Stimulated activated CD4-positive, alpha-beta T cell treated with anti-CD3 and anti-CD28 coated beads, Interleukin-15, amount 100 ng/mL, for 48 hours (primary cell): Measurements from ENCODE around the gene PNMA1.

Source experiments
- DNase-seq, 2 donors: peaks; one replicate each; pipeline ENCODE4 v3.0.0-alpha.2; 2020; ENCODE audit warnings: low read depth in 2 of 2

PNMA1 gene

GRCh38 chr14:73750531-73750901, 36.3 kb upstream of the PNMA1 start:
- DNase-seq: no peak

DNA sequence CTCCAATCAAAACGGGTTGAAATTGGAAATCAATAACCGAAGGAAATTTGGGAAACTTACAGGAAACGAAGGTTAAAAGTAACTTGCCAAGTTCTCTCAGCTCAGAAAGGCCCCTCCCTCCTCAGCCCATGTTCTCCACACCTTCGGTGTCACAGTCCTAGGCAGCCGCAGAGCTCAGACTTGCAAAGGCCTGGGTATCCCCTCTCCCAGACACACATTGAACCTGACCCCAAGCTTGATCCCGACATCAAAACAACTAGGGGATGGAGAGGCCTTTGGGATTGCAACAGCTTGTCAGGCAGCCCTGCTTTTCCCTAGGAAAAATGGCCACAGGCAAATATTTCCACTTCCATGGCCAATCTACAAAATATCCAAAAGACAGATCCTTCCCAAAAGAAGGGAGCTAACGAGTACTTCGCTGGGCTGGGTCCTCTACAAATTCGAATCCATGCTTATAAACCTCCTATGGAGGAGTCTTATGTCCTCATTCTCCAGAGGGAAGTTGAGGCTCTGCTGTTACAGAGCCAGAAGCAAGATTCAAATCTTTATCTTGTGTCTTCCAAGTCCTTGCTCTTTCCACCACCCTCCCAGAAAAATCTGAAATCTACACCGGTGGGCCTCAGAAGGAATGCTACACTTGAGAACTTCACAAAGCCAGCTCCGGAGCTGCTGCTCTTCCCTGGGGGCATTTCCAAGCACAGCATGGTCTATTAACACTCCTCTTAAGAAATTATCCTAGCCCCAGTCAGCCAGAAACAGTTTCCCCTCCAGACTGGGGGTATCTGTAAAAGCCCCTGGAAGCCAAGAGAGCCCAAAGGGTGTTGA, 35.7 kb upstream of the PNMA1 start:
- DNase-seq: no peak

- DNase-seq: no peak
Measured at GRCh38 chr14:73748858-73749357, 34.7 kb upstream of the PNMA1 start.

DNA sequence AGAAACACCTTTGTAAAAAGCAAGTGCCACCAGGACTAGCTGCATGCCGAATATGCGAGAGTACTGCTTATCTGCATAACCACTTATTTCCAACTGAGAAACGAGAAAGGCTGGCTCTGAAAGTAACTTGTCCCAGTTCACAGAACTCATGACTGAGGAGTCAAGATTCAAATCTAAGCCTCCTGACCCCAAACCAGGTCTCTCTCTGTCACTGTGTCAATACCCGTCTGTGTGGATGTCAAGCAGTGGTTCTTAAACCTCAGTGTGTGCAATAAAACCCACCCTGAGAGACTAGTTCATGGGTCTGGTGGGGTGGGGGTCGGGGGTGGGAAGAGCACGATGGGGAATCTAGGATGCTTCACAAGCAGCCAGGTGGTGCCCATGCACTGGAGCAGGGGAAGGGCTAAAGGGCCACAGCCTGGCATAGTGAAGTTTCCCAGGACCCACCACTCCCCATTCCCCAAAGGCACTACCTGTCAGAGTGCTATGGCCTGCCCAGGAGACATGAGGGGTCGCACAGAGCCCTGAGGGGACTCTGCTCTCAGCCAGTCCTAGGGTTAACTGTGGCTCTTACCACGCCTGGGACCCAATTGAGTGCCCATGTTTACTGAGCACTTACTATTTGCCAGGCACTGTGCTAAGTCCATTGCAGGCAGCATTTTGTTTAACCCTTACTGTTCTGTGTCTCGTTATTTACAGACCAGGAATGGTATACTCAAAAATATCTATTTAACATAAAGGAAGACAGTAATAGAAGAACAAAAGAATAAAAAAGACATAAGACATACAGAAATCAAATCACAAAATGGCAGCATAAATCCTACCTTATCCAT, 33.4 kb upstream of the PNMA1 start:
- DNase-seq: no peak

GRCh38 chr14:73746520-73747378, 32.6 kb upstream of the PNMA1 start:
- no peak for DNase-seq

- no peak for DNase-seq
Measured at GRCh38 chr14:73745571-73746519, 31.7 kb upstream of the PNMA1 start.

- DNase-seq: no peak
Measured at GRCh38 chr14:73744874-73745529, 30.8 kb upstream of the PNMA1 start.

- DNase-seq: no peak
Measured at GRCh38 chr14:73744175-73744867, 30.1 kb upstream of the PNMA1 start.

GRCh38 chr14:73743431-73743931, 29.3 kb upstream of the PNMA1 start:
- DNase-seq: no peak

GRCh38 chr14:73742520-73743238, 28.5 kb upstream of the PNMA1 start:
- DNase-seq: no peak

DNA sequence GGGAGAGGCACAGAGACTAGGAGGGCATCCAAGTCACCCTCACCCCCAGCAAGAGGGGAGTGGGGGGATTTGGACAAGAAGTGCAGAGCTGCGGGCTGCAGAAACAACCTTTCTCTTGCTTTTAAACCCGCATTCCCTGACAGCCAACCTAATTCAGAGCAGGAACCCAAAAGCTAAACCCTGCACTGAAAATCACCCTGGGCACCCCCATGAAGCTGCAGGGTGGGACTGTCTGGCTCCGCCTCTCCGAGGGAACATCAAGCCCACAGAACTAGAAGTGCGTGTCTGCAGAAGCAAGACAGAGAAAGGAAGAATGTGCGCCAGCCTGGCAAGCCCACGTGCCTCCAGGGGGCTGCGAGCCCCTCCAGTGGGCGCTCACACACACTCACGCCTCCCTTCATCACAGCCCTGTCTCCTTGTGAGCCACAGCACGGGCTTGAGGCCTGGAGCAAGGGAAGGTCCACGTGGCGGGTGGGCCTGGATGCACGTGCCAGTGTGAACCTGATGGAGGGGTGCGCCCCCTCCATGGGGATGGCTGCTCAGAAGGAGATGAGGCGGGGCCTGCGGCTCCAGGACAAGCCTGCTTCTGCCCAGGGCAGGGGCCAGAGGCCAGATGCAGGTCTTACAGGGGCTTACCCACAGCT, 27.8 kb upstream of the PNMA1 start:
- no peak for DNase-seq

- DNase-seq: peak in 1 of 2 donors; percentile 47
Measured at GRCh38 chr14:73741386-73741875, 27.2 kb upstream of the PNMA1 start.

DNA sequence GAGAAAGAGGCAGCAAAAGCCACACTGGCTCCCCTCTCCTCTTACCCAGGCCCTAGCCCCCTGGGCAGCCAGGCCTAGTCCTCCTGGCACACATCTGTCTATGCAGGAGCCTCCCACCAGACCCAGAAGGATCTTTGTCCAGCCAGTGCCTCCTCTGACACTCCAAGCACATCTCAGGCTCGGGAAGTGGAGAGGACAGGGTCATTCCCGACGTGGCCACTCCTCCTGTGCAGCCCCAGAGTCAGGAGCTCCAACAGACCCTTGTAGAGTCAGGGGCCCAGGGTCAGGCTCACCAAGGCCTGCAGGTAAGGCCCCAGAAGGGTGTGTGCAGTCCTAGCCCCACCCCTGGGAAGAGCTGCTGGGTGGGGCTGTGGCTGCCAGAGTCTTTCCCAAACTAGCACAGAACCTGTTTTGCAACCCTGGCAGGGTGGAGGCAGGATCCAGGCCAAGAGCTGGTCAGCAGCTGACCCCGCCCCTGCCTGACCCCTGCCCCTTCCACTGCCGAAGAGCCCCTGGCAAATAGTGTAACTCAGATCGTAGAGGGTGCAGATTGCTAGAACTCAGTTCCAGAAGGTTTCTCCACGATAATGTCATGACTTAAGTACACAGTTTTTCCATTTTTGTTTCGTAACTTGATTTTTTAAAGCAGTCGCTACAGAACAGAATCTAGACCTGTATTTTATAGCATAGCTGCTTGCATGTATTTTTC, 26.6 kb upstream of the PNMA1 start:
- no peak for DNase-seq

DNA sequence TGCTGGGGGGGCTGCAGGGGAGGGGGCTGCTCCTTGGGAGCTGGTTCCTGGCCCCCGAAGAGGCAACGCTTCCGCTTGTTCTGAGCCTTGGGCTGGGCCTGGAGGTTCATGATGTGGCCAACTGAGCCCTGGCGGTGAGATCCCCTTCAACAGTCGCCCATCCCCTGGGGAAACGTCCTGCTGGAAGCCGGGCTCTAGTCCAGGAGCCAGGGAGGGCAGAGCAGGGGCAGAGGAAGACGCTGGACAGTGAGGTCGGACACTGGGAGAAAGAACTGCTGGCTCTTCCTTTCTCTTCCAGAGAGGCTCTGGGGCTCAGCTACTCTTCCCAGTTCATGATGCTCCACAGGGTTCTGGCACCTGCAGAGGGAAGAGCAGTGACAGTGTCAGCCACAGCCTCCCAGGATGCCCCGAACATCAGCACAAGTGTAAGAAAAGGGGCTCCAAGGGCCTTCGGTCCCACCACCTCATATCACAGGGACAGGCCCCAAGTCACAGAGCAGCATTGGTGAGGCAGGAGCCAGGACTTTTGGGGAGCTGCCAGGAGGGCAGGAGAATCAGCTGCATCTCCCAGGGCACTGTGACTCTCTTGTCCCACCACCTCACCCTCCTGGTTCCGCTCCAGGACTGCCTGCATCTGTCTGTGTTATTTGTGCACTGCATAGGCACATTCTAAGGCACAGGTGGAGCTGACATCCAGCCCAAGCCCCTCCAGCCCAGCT, 25.9 kb upstream of the PNMA1 start:
- DNase-seq: no peak

GRCh38 chr14:73739174-73739898, 25.2 kb upstream of the PNMA1 start:
- DNase-seq: no peak
